Natural killer cell treated with Interleukin-12 subunit alpha and Interleukin-12 subunit beta and Interleukin-15 and Interleukin-18, amount 100 ng/mL, for 72 hours (primary cell): ENCODE measurements around the gene MARCHF9. TPM values are rescaled to one million over a fixed set of nuclear protein-coding genes. Genes with fewer than 3 reads are reported as not detected.
"Not testable (repeated sequence)": the region's sequence is repeated elsewhere in the genome, so short reads cannot be mapped to it uniquely, and the experiment has no call there.

Experiments
- ATAC-seq, 2 donors: fragments of 150-1000 bp; cut with Tn5 transposase in 1 of 2; sonication (Bioruptor Pico), chemical (Tn5 transposase) in 1 of 2; 2 replicates each; pipeline ENCODE4 v1.10.0; 2021
- DNase-seq: peaks from one replicate; pipeline ENCODE4 v3.0.0; 2022; ENCODE audit warnings: low spot score
- H3K27ac Mint-ChIP-seq, 2 donors: 1 replicate in 1 of 2; 2 replicates in 1 of 2; pipeline ENCODE4 v1.8.0; 2022; ENCODE audit warnings: mixed read lengths in 2 of 2, mild to moderate bottlenecking in 1 of 2, moderate library complexity in 1 of 2
- H3K27me3 Mint-ChIP-seq, 2 donors: 1 replicate in 1 of 2; 2 replicates in 1 of 2; pipeline ENCODE4 v1.8.0; 2022; ENCODE audit warnings: mixed read lengths in 2 of 2
- H3K36me3 Mint-ChIP-seq: one replicate; pipeline ENCODE4 v1.8.0; 2022; ENCODE audit warnings: mixed read lengths
- H3K4me1 Mint-ChIP-seq, 2 donors: 1 replicate in 1 of 2; 2 replicates in 1 of 2; pipeline ENCODE4 v1.8.0; 2022; ENCODE audit warnings: low read depth in 2 of 2, mixed read lengths in 2 of 2, mild to moderate bottlenecking in 1 of 2
- H3K4me3 Mint-ChIP-seq: one replicate; pipeline ENCODE4 v1.8.0; 2022; ENCODE audit warnings: mixed read lengths
- H3K9me3 Mint-ChIP-seq: 2 replicates; pipeline ENCODE4 v1.8.0; 2022; ENCODE audit warnings: mixed read lengths
- total RNA-seq, 2 donors: library from RNA; stranded (reverse); gene quantifications; one replicate each; pipeline ENCODE4 v1.2.3, GENCODE V29; 2022

Gene MARCHF9
- total RNA-seq, 2 donors from 2014 or later, result 15.8 to 17.0 TPM

DNA sequence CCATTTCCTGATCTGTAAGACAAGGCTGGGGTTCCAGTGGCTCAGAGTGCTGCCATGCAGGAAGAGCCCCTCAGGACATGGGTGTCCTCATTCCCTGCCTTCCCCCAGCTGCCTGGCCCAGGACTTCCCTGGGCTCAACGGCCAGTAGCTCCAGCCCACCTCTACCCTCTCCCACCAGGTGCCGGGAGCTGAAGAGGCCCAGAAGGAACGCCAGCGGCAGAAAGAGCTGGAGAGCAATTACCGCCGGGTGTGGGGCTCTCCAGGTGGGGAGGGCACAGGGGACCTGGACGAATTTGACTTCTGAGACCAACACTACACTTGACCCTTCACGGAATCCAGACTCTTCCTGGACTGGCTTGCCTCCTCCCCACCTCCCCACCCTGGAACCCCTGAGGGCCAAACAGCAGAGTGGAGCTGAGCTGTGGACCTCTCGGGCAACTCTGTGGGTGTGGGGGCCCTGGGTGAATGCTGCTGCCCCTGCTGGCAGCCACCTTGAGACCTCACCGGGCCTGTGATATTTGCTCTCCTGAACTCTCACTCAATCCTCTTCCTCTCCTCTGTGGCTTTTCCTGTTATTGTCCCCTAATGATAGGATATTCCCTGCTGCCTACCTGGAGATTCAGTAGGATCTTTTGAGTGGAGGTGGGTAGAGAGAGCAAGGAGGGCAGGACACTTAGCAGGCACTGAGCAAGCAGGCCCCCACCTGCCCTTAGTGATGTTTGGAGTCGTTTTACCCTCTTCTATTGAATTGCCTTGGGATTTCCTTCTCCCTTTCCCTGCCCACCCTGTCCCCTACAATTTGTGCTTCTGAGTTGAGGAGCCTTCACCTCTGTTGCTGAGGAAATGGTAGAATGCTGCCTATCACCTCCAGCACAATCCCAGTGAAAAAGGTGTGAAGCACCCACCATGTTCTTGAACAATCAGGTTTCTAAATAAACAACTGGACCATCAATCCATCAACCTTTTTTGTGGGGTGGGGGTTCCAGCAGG, 34.0 kb upstream of the MARCHF9 start:
- Mint-ChIP-seq H3K27me3 (no peaks in the 10 kb centered on the region), H3K4me1 (peaks cover 12 to 14% of the 10 kb centered on the region in 2 donors), H3K36me3 (peaks cover 22% of the 10 kb centered on the region), H3K27ac (no peak overlapping the region), H3K9me3 (no peaks in the 10 kb centered on the region), H3K4me3 (no peak overlapping the region)
- ATAC-seq, result no peak
- DNase-seq, result no peak

GRCh38 chr12:57721846-57722608, 32.9 kb upstream of the MARCHF9 start:
- not testable (repeated sequence) for DNase-seq, H3K4me3 Mint-ChIP-seq, ATAC-seq, H3K27me3 Mint-ChIP-seq, H3K27ac Mint-ChIP-seq, H3K9me3 Mint-ChIP-seq
- peaks cover 14 to 16% of the 10 kb centered on the region in 2 donors for H3K4me1 Mint-ChIP-seq
- peaks cover 22% of the 10 kb centered on the region for H3K36me3 Mint-ChIP-seq

GRCh38 chr12:57722716-57723629, 31.9 kb upstream of the MARCHF9 start:
- peaks cover 20% of the 10 kb centered on the region for H3K36me3 Mint-ChIP-seq
- H3K4me1 Mint-ChIP-seq, result peaks cover 12 to 15% of the 10 kb centered on the region in 2 donors
- no peaks in the 10 kb centered on the region for H3K27me3 Mint-ChIP-seq
- DNase-seq (no peak), ATAC-seq (no peak)
- H3K9me3 Mint-ChIP-seq, result no peaks in the 10 kb centered on the region
- H3K4me3 Mint-ChIP-seq, result no peak overlapping the region
- H3K27ac Mint-ChIP-seq, result peak overlapping the region in 1 of 2 donors; percentile 23

GRCh38 chr12:57723630-57723962, 31.3 kb upstream of the MARCHF9 start:
- Mint-ChIP-seq H3K4me3 (no peak overlapping the region), H3K36me3 (peaks cover 16% of the 10 kb centered on the region), H3K9me3 (no peaks in the 10 kb centered on the region), H3K27ac (peak overlapping the region in 1 of 2 donors; percentile 23), H3K27me3 (no peaks in the 10 kb centered on the region), H3K4me1 (peaks cover 10 to 12% of the 10 kb centered on the region in 2 donors)
- DNase-seq, result no peak
- ATAC-seq, result no peak

DNA sequence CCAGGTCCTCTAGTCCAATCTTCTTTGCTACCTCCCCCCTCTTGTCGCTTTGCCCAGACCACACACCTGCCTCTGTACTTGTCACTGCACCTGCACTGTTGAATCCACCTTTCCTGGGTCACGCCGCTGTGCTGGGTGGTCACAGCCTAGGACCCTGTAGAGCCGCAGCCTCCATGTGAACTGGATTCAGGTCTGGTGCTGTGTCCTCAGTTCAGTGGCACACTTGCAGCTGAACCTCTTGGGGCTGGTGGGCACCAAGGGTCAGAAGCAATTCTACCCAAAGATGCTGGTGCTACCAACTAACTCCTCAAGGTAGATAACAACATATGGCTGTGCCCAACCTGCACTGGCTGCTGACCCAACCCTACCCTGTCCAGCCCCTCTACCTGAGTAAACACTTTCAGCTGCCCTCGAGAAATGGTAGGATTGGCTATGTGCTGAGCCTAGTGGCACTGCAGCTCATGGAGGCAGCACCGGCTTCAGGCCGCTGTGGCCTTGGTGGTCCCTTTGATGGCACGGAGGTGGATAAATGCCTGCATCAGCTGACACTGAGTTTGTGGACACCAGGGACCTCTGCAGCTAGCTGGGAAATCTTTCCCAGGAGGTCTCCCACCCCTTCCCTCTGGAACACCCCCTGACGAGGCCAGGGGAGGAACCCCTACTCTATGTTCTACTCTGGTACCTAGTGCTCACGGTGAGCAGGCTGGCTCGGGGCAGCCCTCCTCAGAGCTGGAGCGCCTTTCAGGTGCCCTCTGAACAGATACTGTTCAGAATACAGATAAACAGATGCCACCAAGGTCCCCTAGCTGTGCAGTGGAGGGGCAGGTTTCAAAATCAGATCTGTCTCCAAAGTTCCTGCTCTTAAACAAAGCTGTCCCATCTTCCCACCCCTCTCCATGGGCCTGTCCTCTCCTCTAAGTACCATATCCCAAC, 30.6 kb upstream of the MARCHF9 start:
- Mint-ChIP-seq H3K9me3 (no peaks in the 10 kb centered on the region), H3K27ac (peak overlapping the region; percentile 9 to 23), H3K36me3 (peaks cover 13% of the 10 kb centered on the region), H3K4me3 (no peak overlapping the region), H3K4me1 (peaks cover 10 to 11% of the 10 kb centered on the region in 2 donors), H3K27me3 (no peaks in the 10 kb centered on the region)
- ATAC-seq (no peak), DNase-seq (no peak)

DNA sequence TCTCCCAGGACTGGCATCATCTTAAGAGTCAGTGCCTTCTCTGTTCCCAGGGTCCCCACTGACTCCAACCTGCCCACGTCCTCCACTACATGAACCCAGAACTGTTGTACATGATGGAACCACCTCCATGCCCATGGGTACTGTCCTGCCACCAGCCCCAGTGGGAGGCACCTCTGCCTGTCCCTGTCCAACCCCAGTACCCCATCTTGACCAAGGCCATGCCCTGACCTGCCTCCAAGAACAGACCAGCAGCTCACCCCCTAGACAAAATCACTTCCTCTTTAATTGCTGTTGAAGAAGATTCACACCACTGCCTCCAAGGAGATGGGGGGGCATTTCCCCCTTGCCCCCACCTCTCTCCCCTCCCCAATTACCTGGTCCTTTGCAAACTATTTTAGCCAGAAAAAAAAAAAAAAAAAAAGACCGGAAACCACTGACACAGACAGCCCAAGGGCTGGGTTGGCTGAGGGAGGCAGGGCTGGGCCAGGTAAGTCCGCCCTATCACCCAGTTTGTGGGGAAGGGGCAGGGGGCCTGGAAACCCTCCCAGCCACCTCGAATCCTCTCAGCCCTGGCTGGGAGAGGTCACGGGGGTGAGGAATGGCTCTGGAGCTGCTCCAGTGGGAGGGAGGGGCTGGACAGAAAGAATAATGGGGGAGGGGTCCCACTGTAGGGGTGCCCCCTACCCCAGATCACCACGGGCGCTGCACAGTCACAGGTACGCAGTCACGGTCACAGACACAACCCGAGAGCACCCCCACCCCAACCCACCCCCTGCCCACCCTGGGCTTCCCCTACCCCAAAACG, 29.8 kb upstream of the MARCHF9 start:
- no peaks in the 10 kb centered on the region for H3K27me3 Mint-ChIP-seq
- H3K9me3 Mint-ChIP-seq, result no peaks in the 10 kb centered on the region
- peak overlapping the region in 1 of 2 donors; percentile 9 for H3K27ac Mint-ChIP-seq
- peaks cover 7 to 10% of the 10 kb centered on the region in 2 donors for H3K4me1 Mint-ChIP-seq
- H3K36me3 Mint-ChIP-seq, result peaks cover 7% of the 10 kb centered on the region
- DNase-seq, result no peak
- H3K4me3 Mint-ChIP-seq, result no peak overlapping the region
- ATAC-seq, result no peak

- DNase-seq, result no peak
- Mint-ChIP-seq H3K36me3 (peaks cover 7% of the 10 kb centered on the region), H3K27me3 (no peaks in the 10 kb centered on the region), H3K4me3 (no peak overlapping the region), H3K4me1 (peaks cover 7 to 10% of the 10 kb centered on the region in 2 donors), H3K27ac (no peak overlapping the region), H3K9me3 (no peaks in the 10 kb centered on the region)
- ATAC-seq, result no peak
Observed at GRCh38 chr12:57725851-57726150, 29.1 kb upstream of the MARCHF9 start.

GRCh38 chr12:57726151-57726883, 28.6 kb upstream of the MARCHF9 start:
- Mint-ChIP-seq H3K9me3 (no peaks in the 10 kb centered on the region), H3K27ac (no peak overlapping the region), H3K4me3 (no peak overlapping the region), H3K27me3 (no peaks in the 10 kb centered on the region), H3K36me3 (peaks cover 7% of the 10 kb centered on the region), H3K4me1 (peaks cover 7 to 10% of the 10 kb centered on the region in 2 donors)
- ATAC-seq, result peak; percentile 21 to 40
- no peak for DNase-seq

- Mint-ChIP-seq H3K4me3 (no peak overlapping the region), H3K36me3 (no peaks in the 10 kb centered on the region), H3K27me3 (no peaks in the 10 kb centered on the region), H3K4me1 (peaks cover 5 to 7% of the 10 kb centered on the region in 2 donors), H3K9me3 (no peaks in the 10 kb centered on the region), H3K27ac (no peak overlapping the region)
- ATAC-seq, result no peak
- no peak for DNase-seq
Observed at GRCh38 chr12:57726884-57727757, 27.8 kb upstream of the MARCHF9 start.

DNA sequence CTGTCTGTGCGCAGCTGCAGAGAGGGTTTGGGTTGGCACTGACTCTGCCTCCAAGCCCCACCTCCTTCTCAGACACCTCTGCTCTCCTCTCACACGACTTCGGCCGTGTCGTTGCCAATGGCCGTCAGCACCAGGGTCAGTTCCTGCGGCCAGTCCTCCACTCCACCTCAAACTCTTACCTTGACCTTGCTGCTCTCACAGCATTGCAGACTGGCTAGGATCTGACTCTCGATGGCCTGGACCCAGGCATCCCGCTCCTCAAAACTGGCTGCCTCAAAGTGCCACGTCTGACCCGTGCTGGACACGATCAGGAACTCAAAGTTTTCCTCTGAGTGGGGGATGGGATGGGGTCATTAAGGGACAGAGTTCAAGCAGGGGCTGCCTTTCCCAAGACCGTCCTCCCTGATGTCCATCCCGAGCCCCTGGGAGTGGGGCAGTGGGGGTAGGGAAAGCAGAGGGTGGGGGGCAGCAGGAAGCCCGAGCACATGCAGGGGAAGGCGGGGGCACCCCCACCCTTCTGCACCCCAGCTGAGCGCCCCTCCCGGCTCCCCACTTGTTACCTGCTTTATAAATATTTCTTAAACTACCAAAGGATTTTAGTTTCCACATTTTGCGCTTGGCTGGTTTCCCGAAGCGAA, 27.0 kb upstream of the MARCHF9 start:
- no peak overlapping the region for H3K4me3 Mint-ChIP-seq

More for the DNA sequence above, 27.0 kb upstream of the MARCHF9 start:
- peaks cover 5 to 7% of the 10 kb centered on the region in 2 donors for H3K4me1 Mint-ChIP-seq
- H3K36me3 Mint-ChIP-seq, result no peaks in the 10 kb centered on the region
- ATAC-seq, result no peak
- no peaks in the 10 kb centered on the region for H3K9me3 Mint-ChIP-seq
- H3K27ac Mint-ChIP-seq, result no peak overlapping the region
- no peaks in the 10 kb centered on the region for H3K27me3 Mint-ChIP-seq
- DNase-seq, result no peak
